ENCODE results near the gene CCDC90B.

The CCDC90B gene

DNA sequence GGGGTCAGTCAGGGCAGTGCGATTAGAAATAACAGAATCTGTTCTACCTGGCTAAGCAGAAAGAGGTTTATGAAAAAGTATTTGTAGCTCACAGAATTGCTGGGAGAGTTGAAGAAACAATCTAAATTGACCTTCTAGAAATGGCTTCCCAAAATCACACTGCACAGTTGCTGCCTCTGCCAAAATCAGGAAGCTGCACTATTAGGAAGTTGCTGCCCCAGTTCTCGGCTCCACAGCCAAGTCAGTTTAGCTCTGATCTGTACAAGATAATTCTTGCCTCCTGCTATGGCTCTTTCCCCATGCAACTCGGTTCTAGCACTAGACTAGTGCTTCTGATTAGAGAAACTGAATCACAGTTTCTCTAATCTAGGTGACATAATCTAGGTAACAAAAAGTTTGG is 16.0 kb upstream of the CCDC90B start:
- TF ChIP-seq, protein P1, sequence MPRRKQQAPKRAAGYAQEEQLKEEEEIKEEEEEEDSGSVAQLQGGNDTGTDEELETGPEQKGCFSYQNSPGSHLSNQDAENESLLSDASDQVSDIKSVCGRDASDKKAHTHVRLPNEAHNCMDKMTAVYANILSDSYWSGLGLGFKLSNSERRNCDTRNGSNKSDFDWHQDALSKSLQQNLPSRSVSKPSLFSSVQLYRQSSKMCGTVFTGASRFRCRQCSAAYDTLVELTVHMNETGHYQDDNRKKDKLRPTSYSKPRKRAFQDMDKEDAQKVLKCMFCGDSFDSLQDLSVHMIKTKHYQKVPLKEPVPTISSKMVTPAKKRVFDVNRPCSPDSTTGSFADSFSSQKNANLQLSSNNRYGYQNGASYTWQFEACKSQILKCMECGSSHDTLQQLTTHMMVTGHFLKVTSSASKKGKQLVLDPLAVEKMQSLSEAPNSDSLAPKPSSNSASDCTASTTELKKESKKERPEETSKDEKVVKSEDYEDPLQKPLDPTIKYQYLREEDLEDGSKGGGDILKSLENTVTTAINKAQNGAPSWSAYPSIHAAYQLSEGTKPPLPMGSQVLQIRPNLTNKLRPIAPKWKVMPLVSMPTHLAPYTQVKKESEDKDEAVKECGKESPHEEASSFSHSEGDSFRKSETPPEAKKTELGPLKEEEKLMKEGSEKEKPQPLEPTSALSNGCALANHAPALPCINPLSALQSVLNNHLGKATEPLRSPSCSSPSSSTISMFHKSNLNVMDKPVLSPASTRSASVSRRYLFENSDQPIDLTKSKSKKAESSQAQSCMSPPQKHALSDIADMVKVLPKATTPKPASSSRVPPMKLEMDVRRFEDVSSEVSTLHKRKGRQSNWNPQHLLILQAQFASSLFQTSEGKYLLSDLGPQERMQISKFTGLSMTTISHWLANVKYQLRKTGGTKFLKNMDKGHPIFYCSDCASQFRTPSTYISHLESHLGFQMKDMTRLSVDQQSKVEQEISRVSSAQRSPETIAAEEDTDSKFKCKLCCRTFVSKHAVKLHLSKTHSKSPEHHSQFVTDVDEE (CRISPR knock-in tag; IDR thresholded peaks at IDR 0.05): no peak
- no peak for TF ChIP-seq ISL1 (CRISPR knock-in tag; IDR thresholded peaks at IDR 0.05)
- no peak for TF ChIP-seq ARNTL (CRISPR knock-in tag; IDR thresholded peaks at IDR 0.05; ENCODE audit: borderline replicate concordance, low read depth)
- no peak for TF ChIP-seq TCF4 (CRISPR knock-in tag; IDR thresholded peaks at IDR 0.05; ENCODE audit: borderline replicate concordance)
- TF ChIP-seq TOX (CRISPR knock-in tag; IDR thresholded peaks at IDR 0.05; ENCODE audit: borderline replicate concordance): no peak
- no peak for TF ChIP-seq ZC3H10 (CRISPR knock-in tag; IDR thresholded peaks at IDR 0.05)
- no peak for TF ChIP-seq PPARA (CRISPR knock-in tag; IDR thresholded peaks at IDR 0.05; ENCODE audit: borderline replicate concordance)
- TF ChIP-seq, protein P2, sequence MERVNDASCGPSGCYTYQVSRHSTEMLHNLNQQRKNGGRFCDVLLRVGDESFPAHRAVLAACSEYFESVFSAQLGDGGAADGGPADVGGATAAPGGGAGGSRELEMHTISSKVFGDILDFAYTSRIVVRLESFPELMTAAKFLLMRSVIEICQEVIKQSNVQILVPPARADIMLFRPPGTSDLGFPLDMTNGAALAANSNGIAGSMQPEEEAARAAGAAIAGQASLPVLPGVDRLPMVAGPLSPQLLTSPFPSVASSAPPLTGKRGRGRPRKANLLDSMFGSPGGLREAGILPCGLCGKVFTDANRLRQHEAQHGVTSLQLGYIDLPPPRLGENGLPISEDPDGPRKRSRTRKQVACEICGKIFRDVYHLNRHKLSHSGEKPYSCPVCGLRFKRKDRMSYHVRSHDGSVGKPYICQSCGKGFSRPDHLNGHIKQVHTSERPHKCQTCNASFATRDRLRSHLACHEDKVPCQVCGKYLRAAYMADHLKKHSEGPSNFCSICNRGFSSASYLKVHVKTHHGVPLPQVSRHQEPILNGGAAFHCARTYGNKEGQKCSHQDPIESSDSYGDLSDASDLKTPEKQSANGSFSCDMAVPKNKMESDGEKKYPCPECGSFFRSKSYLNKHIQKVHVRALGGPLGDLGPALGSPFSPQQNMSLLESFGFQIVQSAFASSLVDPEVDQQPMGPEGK (CRISPR knock-in tag; IDR thresholded peaks at IDR 0.05; ENCODE audit: borderline replicate concordance): no peak
- TF ChIP-seq, protein P3, sequence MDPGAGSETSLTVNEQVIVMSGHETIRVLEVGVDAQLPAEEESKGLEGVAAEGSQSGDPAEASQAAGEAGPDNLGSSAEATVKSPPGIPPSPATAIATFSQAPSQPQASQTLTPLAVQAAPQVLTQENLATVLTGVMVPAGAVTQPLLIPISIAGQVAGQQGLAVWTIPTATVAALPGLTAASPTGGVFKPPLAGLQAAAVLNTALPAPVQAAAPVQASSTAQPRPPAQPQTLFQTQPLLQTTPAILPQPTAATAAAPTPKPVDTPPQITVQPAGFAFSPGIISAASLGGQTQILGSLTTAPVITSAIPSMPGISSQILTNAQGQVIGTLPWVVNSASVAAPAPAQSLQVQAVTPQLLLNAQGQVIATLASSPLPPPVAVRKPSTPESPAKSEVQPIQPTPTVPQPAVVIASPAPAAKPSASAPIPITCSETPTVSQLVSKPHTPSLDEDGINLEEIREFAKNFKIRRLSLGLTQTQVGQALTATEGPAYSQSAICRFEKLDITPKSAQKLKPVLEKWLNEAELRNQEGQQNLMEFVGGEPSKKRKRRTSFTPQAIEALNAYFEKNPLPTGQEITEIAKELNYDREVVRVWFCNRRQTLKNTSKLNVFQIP (CRISPR knock-in tag; IDR thresholded peaks at IDR 0.05; ENCODE audit: borderline replicate concordance, low read depth): no peak
- ATAC-seq: no peak

GRCh38 chr11:83299681-83300080 is 13.5 kb upstream of the CCDC90B start:
- TF ChIP-seq CSRNP3 (CRISPR knock-in tag; IDR thresholded peaks at IDR 0.05) (no peak), RARB (CRISPR knock-in tag; IDR thresholded peaks at IDR 0.05) (no peak), ZFP3 (CRISPR knock-in tag; IDR thresholded peaks at IDR 0.05) (no peak), GLIS3 (CRISPR knock-in tag; IDR thresholded peaks at IDR 0.05) (no peak), ESRRG (CRISPR knock-in tag; IDR thresholded peaks at IDR 0.05) (no peak), BACH2 (CRISPR knock-in tag; IDR thresholded peaks at IDR 0.05; ENCODE audit: borderline replicate concordance) (no peak), PPARA (CRISPR knock-in tag; IDR thresholded peaks at IDR 0.05; ENCODE audit: borderline replicate concordance) (no peak), SNAI2 (CRISPR knock-in tag; IDR thresholded peaks at IDR 0.05) (no peak), TCF4 (CRISPR knock-in tag; IDR thresholded peaks at IDR 0.05; ENCODE audit: borderline replicate concordance) (no peak), ISL1 (CRISPR knock-in tag; IDR thresholded peaks at IDR 0.05) (no peak), OSR1 (CRISPR knock-in tag; IDR thresholded peaks at IDR 0.05) (no peak), ZNF8 (CRISPR knock-in tag; IDR thresholded peaks at IDR 0.05) (no peak), TOX (CRISPR knock-in tag; IDR thresholded peaks at IDR 0.05; ENCODE audit: borderline replicate concordance) (no peak)
- TF ChIP-seq, protein P3 (CRISPR knock-in tag; IDR thresholded peaks at IDR 0.05; ENCODE audit: borderline replicate concordance, low read depth): no peak
- TF ChIP-seq, protein P1 (CRISPR knock-in tag; IDR thresholded peaks at IDR 0.05): no peak
- TF ChIP-seq, protein P2 (CRISPR knock-in tag; IDR thresholded peaks at IDR 0.05; ENCODE audit: borderline replicate concordance): no peak
- no peak for ATAC-seq
